Common myeloid progenitor, CD34-positive (primary cell): ENCODE data around the gene TMEM30A.

ENCODE experiments used
- CTCF ChIA-PET: fragments of 350-600 bp; sonication (Branson Sonifier 250); formaldehyde crosslinking; loops from one replicate; lab custom pipeline; 2021; ENCODE audit warnings: antibody characterized with exemption; lab: Charles Lee
- POLR2A ChIA-PET: fragments of 350-600 bp; sonication (Branson Sonifier 250); formaldehyde crosslinking; loops from one replicate; lab custom pipeline; 2021; ENCODE audit warnings: antibody characterized with exemption; lab: Charles Lee
- DNase-seq, 3 donors: peaks; one replicate each; pipeline versions ENCODE4 v3.0.0 to v3.0.0-alpha.2; 2013
- H3K27ac ChIP-seq, 2 experiments: 1 replicate in 1 of 2; 2 replicates in 1 of 2; pipeline ENCODE4 v1.7.0; 2013; ENCODE audit warnings: inconsistent platforms in 2 of 2, low read length in 2 of 2, mild to moderate bottlenecking in 2 of 2, low read depth in 1 of 2, moderate library complexity in 1 of 2; ENCODE audit not compliant: severe bottlenecking in 2 of 2, insufficient read depth in 1 of 2, poor library complexity in 1 of 2
- H3K27me3 ChIP-seq, 5 experiments: replicated peaks in 2 of 5; 1 replicate in 3 of 5; 2 replicates in 2 of 5; pipeline versions ENCODE4 v1.6.1 to v1.7.0; 2013; ENCODE audit warnings: low read length in 4 of 5, mild to moderate bottlenecking in 2 of 5, moderate library complexity in 2 of 5, inconsistent platforms in 1 of 5; ENCODE audit not compliant: insufficient read depth in 5 of 5, control insufficient read depth in 4 of 5
- H3K36me3 ChIP-seq, 4 experiments: 1 replicate in 2 of 4; 2 replicates in 2 of 4; pipeline versions ENCODE4 v1.6.1 to v1.7.0; 2013; ENCODE audit warnings: low read length in 3 of 4, control low read depth in 1 of 4, mild to moderate bottlenecking in 1 of 4; ENCODE audit not compliant: control insufficient read depth in 4 of 4, insufficient read depth in 4 of 4
- H3K4me1 ChIP-seq, 4 experiments: 1 replicate in 3 of 4; 2 replicates in 1 of 4; pipeline versions ENCODE4 v1.6.1 to v1.7.1; 2013; ENCODE audit warnings: low read length in 3 of 4, mild to moderate bottlenecking in 3 of 4, control low read depth in 1 of 4, inconsistent platforms in 1 of 4, moderate library complexity in 1 of 4; ENCODE audit not compliant: control insufficient read depth in 4 of 4, insufficient read depth in 4 of 4; ENCODE audit errors: control extremely low read depth in 1 of 4
- H3K4me3 ChIP-seq, 7 experiments: 1 replicate in 4 of 7; 2 replicates in 3 of 7; pipeline versions ENCODE4 v1.5.1 to v1.7.0; 2013; ENCODE audit warnings: mild to moderate bottlenecking in 7 of 7, low read length in 6 of 7, moderate library complexity in 6 of 7, inconsistent platforms in 2 of 7, low read depth in 2 of 7, control low read depth in 1 of 7; ENCODE audit not compliant: insufficient read depth in 4 of 7, control insufficient read depth in 1 of 7; ENCODE audit errors: extremely low read depth in 1 of 7
- H3K9me3 ChIP-seq, 5 experiments: 1 replicate in 4 of 5; 2 replicates in 1 of 5; pipeline versions ENCODE4 v1.6.1 to v1.7.1; 2013; ENCODE audit warnings: low read length in 4 of 5, mild to moderate bottlenecking in 2 of 5, inconsistent platforms in 1 of 5, low read depth in 1 of 5, moderate library complexity in 1 of 5; ENCODE audit not compliant: control insufficient read depth in 4 of 5, insufficient read depth in 2 of 5; ENCODE audit errors: control extremely low read depth in 1 of 5
- WGBS: methylation state at CpG from one replicate; pipeline ENCODE4 v1.1.5; 2013; ENCODE audit not compliant: insufficient coverage; 5-methylcytosine and 5-hydroxymethylcytosine counted together

Gene TMEM30A

DNA sequence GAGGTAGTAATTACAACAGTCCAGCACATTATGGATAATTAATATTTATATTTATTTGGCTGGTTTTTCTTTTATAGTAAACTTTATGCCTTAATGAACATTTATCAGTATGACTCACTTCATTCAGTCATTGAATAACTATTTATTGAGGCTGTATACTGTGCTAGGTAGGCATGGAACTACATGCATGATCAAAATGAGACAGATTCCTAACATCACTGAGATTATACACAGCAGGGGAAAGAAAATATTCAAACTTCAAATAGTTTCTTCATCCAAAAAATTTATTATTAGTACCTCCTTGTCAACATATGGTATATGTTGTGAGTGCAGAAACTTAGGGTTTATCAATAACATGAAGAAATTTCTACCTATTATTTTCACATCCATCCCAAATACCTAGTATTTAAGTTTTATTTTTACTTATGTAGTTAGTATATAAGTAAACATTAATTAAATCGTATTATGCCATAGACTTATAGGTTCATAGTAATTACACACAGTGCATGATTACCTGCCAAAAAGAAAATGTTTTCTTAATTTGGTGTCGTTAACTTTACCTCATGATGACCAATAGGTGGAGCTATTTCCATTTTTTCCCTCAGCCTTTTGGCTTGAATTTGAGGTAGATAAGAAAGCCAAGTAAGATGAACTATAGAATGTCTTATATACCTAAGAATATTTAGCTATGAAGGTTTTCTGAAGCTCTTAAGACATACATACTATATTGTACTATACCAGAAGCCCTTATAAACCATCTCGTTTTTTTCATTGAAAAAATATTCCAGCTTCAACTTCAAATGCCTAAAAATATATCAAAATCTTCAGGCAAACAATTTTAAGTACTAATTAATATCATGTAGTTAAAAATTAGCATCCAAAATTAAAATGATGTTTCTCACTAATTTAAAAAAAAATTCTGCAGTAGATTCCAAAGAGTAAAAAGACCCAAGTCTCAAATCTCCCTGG lies 12.5 kb upstream of the TMEM30A start:
- no peak overlapping the region for H3K4me3 ChIP-seq
- WGBS = no CpG with 5 or more reads among the region's 3 CpGs
- POLR2A ChIA-PET = no interaction called here
- H3K27me3 ChIP-seq = no peaks in the 10 kb centered on the region
- H3K27ac ChIP-seq = no peak overlapping the region
- H3K4me1 ChIP-seq = peaks cover 0 to 7% (median 4%) of the 10 kb centered on the region in 4 experiments
- no peaks in the 10 kb centered on the region for H3K9me3 ChIP-seq
- CTCF ChIA-PET = interaction anchor here (0.6 to 1.0 kb wide), 8 partner anchors 9 to 352 kb away, joined by 3 to 4 read pairs (median 3); no protein-coding TSS in a partner anchor
- no peaks in the 10 kb centered on the region for H3K36me3 ChIP-seq
- peak; percentile 66 to 84 (median 77) for DNase-seq

GRCh38 chr6:75292555-75292954 lies 8.0 kb upstream of the TMEM30A start:
- Histone ChIP-seq H3K36me3 (peaks cover 0 to 2% (median 0%) of the 10 kb centered on the region in 4 experiments), H3K27ac (no peak overlapping the region), H3K4me3 (no peak overlapping the region), H3K9me3 (no peaks in the 10 kb centered on the region), H3K27me3 (no peaks in the 10 kb centered on the region), H3K4me1 (peaks cover 0 to 2% (median 0%) of the 10 kb centered on the region in 4 experiments)
- no peak for DNase-seq
- ChIA-PET POLR2A (no interaction called here), CTCF (no interaction called here)
- WGBS = 60% methylated on average over 1 of the region's 2 CpGs

GRCh38 chr6:75291744-75292143 lies 7.2 kb upstream of the TMEM30A start:
- no peaks in the 10 kb centered on the region for H3K27me3 ChIP-seq
- CTCF ChIA-PET = interaction anchor here (0.6 kb wide), 1 partner anchor 39 kb away, joined by 3 read pairs; no protein-coding TSS in a partner anchor
- POLR2A ChIA-PET = interaction anchor here (0.6 kb wide), 1 partner anchor 49 kb away, joined by 3 read pairs; no protein-coding TSS in a partner anchor
- WGBS = no CpG with 5 or more reads among the region's 1 CpG
- H3K27ac ChIP-seq = no peak overlapping the region
- H3K9me3 ChIP-seq = no peaks in the 10 kb centered on the region
- H3K4me1 ChIP-seq = peaks cover 0 to 9% (median under 1%) of the 10 kb centered on the region in 4 experiments
- H3K4me3 ChIP-seq = no peak overlapping the region
- H3K36me3 ChIP-seq = peaks cover 0 to 2% (median 0%) of the 10 kb centered on the region in 4 experiments
- DNase-seq = no peak

GRCh38 chr6:75291331-75291730 lies 6.7 kb upstream of the TMEM30A start:
- CTCF ChIA-PET = interaction anchor here (0.6 kb wide), 1 partner anchor 39 kb away, joined by 3 read pairs; no protein-coding TSS in a partner anchor
- peak in 1 of 3 donors; percentile 36 for DNase-seq
- Histone ChIP-seq H3K4me3 (no peak overlapping the region), H3K36me3 (peaks cover 0 to 2% (median 0%) of the 10 kb centered on the region in 4 experiments), H3K27me3 (no peaks in the 10 kb centered on the region), H3K27ac (no peak overlapping the region), H3K4me1 (peaks cover 0 to 14% (median 2%) of the 10 kb centered on the region in 4 experiments), H3K9me3 (no peaks in the 10 kb centered on the region)
- POLR2A ChIA-PET = interaction anchor here (0.6 kb wide), 1 partner anchor 48 kb away, joined by 3 read pairs; no protein-coding TSS in a partner anchor
- WGBS = 80% methylated on average over 1 of the region's 2 CpGs

GRCh38 chr6:75290136-75290945 lies 5.7 kb upstream of the TMEM30A start:
- H3K27ac ChIP-seq = no peak overlapping the region
- POLR2A ChIA-PET = no interaction called here
- peaks cover 0 to 2% (median 0%) of the 10 kb centered on the region in 4 experiments for H3K36me3 ChIP-seq
- no peak overlapping the region for H3K4me3 ChIP-seq
- WGBS = 84% methylated on average over 3 of the region's 7 CpGs
- H3K27me3 ChIP-seq = no peaks in the 10 kb centered on the region
- no peaks in the 10 kb centered on the region for H3K9me3 ChIP-seq
- CTCF ChIA-PET = no interaction called here
- peaks cover 5 to 22% (median 9%) of the 10 kb centered on the region in 4 experiments for H3K4me1 ChIP-seq
- no peak for DNase-seq

DNA sequence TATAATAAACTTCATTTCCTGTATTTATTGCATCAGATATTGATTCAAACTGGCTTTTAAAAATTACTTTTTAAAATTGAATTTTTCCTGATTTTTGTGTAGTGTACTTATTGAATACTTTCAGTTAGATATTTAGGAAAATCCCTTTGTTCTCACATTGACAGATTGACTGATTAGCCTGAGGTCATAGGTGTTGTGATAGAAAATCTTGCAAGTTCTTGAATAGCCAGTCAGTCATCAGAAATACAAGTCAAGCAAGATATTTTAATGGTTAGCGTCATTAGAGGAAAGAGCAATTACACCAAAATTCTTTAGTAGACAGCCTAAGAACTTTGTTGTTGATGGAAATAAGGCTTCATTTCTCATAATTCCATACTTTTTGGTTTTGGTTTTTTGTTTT lies 3.4 kb upstream of the TMEM30A start:
- Histone ChIP-seq H3K27me3 (no peaks in the 10 kb centered on the region), H3K4me3 (no peak overlapping the region), H3K27ac (no peak overlapping the region), H3K4me1 (peaks cover 8 to 31% (median 17%) of the 10 kb centered on the region in 4 experiments), H3K9me3 (no peaks in the 10 kb centered on the region), H3K36me3 (peaks cover 0 to 2% (median 0%) of the 10 kb centered on the region in 4 experiments)
- POLR2A ChIA-PET = no interaction called here
- CTCF ChIA-PET = no interaction called here
- 100% methylated on average over 1 of the region's 1 CpG for WGBS
- DNase-seq = no peak
